GM18499 (cell line): ENCODE results near the gene SERF1A.
"Not testable (repeated sequence)": the region's sequence is repeated elsewhere in the genome, so short reads cannot be mapped to it uniquely, and the experiment has no call there.

ENCODE experiments used
- ATAC-seq: cut with Tn5 transposase; IDR thresholded peaks from one replicate; pipeline ENCODE4 v1.9.1; 2021; ENCODE audit warnings: moderate number of reproducible peaks; ENCODE audit not compliant: insufficient read depth, unreplicated experiment

Gene SERF1A

GRCh38 chr5:70900533-70901271 lies at the start of gene SERF1A:
Gene SERF1A (plus strand): TSS chr5:70900669. CDS start chr5:70900870, 201 bp downstream.
- peak; percentile 58 for ATAC-seq

DNA sequence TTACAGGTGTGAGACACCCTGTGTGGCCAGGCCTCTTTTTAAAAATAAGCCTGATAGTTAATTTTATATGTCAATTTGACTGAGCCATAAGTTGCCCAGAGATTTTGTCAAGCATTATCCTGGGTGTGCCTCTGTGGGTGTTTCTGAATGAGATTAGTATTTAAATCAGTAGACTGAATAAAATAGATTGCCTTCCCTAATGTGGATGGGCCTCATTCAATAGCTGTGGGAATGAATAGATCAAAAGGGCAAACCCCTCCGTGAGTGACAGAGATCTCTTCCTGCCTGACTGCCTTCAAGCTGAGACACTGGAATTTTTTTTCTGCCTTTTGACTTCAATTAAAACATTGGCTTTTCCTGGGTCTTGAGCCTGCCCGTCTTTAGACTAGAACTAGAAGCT lies 33.7 kb upstream of the SERF1A start:
- ATAC-seq = not testable (repeated sequence)

DNA sequence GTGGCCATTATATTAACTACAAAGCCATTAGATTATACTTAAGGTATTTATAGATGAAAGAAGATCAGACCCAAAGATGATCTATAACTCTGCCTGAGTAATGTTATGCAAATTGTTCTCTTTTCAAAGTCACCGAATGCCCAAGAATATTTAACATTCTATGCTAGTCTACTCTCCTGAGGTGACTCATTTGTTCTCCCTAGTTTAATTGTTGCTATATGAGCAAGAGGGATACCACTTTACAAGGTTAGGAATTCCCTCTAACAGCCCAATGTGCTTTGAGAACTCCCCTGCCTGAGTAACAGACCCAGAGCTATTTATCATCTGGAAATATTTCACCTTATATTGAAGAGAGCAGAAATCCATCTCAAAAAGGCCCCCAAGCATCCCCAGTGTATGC lies 29.8 kb upstream of the SERF1A start:
- not testable (repeated sequence) for ATAC-seq

DNA sequence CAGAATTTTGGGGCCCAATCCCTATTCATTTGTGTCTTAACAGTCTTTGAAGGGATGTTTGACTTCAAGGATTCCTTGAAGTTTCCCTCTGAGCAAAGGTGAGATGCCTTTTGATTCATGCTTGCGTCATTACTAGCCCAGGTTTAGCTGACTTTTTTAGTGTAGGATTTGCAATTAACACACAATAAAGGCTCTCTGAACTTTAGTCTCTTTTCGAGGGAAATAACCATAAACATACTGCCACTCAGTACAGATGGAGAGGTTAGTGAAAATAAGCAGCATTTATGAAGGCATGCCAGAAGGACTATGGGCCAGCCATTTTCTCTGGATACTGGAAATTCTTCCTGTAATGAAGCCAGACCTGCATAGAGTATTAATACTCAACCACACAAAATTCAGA lies 4.4 kb upstream of the SERF1A start:
- ATAC-seq = not testable (repeated sequence)

- ATAC-seq = peak; percentile 32
These were observed 753 bp downstream of the SERF1A start for GRCh38 chr5:70901272-70901571.

DNA sequence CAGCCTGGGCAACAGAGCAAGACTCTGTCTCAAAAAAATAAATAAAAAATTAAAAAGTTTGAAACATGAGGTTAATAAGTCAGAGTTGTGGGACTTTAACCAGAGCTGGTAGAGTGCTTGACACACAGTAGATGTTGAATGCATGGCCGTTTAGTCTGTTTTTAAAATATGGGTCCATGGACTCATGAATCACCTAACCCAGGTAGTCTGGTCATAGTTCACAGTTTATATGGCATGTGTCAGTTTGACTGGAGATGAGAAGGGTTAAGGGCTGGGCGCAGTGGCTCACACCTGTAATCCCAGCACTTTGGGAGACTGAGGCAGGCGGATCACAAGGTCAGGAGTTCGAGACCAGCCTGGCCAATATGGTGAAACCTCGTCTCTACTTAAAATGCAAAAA lies 6.2 kb downstream of the SERF1A start:
- not testable (repeated sequence) for ATAC-seq

DNA sequence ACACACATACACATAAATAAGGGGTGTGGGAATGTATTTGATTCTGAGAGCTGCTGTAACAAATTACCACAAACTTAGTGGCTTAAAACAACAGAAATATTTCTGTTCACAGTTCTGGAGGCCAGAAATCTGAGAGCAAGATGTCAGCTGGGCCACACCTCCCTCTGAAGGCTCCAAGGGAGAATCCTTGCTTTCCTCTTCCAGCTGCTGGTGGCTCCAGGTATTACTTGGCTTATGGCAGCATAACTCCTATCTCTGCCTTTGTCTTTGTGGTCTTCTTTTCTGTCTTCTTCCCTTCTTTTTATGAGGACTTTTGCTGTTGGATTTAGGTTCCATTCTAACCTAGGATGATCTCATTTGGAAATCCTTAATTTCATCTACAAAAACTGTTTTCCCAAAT lies 16.4 kb downstream of the SERF1A start:
- not testable (repeated sequence) for ATAC-seq

DNA sequence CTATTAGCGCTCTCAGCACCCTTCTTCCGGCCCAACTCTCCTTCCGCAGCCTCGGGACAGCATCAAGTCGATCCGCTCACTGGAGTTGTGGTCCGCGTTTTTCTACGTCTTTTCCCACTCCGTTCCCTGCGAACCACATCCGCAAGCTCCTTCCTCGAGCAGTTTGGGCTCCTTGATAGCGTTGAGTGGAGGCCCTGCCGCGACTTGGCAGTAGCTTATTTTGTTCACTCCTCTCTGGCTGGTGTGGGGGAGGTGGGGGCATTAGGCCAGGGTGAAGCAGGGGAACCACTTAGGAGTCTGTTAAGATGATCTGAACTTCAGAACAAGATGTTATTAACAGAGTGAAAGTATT lies 24.7 kb downstream of the SERF1A start:
- not testable (repeated sequence) for ATAC-seq

- ATAC-seq = not testable (repeated sequence)
These were observed 31.4 kb downstream of the SERF1A start for GRCh38 chr5:70931709-70932368.

DNA sequence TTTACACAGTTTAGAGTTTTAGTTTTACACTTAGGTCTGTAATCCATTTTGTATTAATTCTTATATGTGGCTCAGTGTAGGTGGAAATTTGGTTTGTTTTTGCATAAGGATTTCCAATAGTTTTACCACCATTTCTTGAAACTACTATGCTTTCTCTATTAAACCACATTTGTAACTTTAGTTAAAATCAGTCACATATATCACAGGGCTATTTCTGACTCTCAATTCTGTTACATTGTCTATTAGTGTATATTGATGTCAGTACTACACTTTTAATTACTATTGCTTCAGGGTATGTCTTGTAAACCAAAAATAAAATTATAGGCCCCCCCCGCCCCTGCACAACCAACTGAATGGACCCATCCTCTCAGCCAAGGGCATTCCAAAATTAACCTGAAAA lies 32.1 kb downstream of the SERF1A start:
- ATAC-seq = not testable (repeated sequence)

DNA sequence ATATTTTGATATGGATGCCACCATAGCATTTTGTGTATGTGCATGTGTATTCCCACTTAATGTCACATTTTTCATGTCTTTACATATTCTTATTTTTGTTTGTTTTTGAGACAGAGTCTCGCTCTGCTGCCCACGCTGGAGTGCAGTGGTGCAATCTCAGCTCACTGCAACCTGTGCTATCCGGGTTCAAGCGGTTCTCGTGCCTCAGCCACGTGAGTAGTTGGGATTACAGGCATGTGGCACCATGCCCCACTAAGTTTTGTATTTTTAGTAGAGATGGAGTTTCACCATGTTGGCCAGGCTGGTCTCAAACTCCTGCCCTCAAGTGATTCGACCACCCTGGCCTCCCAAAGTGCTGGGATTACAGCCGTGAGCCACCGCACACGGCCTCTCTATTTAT lies 52.6 kb downstream of the SERF1A start:
- ATAC-seq = not testable (repeated sequence)
